NCI-H2227 treated with DMSO at 0.1 percent for 48 hours (cell line): ENCODE measurements around the gene STK4.

ENCODE experiments used
- DNase-seq: peaks from one replicate; lab custom pipeline; 2025; lab: John Stamatoyannopoulos, UW

Gene STK4

DNA sequence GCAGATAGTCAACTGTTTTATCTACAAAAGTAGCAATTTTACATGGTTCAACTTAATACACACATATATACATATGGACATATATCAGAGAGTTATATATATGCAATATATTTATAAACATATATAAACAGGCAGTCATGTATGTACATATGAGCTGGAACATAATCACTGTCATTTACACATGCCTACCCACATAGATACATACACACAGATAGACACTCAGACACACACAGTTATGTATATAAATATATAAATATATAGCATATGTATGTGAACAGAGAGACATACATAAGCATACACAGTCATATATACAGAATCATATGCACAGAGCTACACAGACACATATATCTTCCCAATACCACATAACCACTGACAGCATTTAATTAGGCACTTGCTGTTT is 146.4 kb downstream of the STK4 start:
- DNase-seq = no peak

DNA sequence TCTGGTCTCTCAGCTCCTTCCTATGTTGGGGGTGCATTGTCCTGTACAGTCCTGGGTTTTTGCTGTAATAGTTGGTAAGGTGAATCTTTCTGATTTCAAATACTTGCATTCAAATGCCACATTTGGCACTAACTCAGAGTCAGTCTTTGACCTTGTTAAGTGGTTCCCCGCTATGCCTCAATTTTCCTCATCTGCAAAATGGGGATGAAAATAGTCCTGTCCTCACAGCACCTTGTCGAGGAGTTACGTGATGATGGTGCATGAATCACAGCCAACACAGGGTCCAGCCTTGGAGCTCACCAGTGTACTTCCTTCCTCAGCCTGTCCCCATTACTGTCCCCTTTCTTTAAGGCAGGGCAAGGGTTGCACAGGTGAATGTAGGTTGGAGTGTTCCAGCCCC is 147.6 kb downstream of the STK4 start:
- no peak for DNase-seq

DNA sequence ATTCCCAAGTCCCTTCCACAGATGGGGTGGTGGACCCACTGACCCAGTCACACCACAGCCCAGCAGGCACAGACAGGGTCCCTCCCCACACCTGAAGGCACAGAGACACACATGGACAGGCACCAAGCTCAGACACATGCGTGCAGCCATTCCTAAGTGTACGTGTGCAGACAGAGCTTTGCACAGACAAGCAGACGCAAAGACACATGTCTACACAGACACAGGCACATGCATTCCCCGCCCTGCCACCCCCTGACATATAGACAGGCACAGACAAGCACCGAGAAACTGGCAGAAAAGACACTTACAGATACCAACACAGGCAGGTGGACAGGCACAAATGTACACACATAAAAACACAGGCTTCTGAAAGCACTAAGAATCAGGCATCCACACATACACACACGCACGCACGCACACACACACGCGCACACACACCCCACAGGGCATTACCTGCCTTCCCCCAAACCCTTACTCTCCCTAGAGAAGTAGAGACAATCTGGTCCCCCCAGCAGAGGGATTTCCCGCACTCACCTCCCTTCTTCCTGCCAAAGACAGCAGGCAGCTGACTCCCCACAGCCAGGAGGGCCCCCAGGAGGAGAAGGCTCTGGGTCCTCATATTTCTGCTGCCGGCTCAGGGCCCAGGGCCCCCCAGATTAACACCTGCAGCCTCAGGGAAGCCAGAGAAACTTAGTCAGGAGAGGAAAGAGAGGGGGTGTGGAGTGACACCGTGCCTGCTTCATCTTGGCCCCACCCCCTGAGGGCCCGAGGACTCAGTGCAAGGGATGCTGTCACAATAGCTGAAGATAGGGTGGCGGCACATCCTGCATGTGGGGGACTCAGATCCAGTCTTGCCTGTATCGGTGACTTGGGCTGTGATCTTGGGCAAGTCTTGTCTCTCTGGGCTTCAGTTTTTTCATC is 148.4 kb downstream of the STK4 start, which contains the start of gene WFDC5:
TSS of gene WFDC5 (minus strand) at position 710 of the 921 bp plus-strand sequence. CDS start at position 619, 91 bp downstream.
- no peak for DNase-seq

DNA sequence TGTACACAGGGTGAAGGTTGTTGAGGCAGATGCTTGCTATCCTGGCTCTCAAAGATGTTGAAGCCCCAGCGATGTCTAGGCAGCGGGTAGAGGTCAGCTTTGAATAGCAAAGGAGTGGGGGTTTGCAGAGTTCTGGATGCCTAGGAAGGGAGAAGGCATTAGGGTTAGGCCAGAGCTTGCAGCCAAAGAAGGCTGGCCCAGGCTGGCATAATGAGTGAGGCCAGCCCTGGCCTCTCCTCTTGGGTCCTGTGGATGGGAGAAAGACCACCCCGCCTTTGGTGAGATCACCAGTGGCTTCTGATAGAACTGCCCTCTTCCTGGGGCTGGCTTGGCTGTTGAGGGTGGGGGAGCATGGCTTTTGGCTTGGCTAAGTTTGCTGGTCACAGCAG is 149.1 kb downstream of the STK4 start:
- no peak for DNase-seq

DNA sequence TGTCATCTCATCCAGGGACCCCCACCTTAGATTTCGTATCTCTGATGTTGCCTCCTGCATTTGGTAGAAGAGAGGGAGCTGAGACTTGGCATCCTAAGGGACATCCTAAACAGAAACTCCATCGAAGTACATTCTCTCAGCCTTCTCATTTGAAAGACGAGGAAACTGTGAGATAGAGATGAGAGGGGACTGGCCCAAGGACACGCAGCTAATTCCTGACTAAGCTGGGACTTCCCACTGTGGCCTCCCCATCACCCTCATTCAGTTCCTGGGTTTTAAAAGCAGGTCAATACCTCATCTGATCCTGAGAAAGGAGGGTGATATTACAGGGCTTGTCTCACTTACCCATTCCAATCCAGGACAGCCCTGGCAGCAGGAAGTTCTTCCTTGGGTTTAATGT is 149.5 kb downstream of the STK4 start:
- DNase-seq = no peak

DNA sequence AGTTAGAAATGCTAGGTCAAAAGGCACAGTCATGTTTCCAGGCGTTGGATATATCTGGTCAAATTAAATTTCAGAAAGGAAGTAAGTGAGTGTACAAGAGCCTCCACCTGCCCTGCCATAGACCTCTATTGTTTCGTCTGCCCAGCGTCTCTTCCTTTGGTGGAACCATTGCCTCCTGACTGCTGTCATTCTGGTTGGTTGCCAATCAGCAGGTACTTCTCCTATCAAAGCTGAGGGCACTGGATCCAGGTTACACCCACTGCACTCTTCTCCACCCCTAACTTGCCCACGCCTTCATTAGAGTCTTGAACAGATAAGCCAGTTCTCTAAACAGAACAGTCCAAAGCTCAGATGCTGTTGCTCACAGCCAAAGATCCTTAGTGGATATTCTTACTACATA is 151.3 kb downstream of the STK4 start:
- DNase-seq = no peak

DNA sequence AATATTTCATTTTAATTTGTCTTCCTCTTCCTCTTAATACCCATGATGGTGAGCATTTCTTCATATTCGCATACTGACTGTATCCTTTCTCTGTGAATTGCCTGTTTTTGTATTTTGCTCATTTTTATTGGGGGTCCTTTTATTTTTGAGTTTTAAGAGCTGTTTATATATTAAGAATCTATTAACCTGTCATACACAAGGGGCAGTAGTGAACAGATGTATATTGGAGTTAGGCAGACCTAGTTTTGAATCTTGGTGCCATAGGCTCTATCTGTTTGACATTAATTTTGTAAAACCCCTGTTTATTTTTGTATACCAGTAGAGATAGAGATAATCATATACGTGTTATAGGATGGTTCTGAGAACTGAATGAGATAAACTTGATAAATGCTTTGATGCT is 151.7 kb downstream of the STK4 start:
- DNase-seq = no peak

DNA sequence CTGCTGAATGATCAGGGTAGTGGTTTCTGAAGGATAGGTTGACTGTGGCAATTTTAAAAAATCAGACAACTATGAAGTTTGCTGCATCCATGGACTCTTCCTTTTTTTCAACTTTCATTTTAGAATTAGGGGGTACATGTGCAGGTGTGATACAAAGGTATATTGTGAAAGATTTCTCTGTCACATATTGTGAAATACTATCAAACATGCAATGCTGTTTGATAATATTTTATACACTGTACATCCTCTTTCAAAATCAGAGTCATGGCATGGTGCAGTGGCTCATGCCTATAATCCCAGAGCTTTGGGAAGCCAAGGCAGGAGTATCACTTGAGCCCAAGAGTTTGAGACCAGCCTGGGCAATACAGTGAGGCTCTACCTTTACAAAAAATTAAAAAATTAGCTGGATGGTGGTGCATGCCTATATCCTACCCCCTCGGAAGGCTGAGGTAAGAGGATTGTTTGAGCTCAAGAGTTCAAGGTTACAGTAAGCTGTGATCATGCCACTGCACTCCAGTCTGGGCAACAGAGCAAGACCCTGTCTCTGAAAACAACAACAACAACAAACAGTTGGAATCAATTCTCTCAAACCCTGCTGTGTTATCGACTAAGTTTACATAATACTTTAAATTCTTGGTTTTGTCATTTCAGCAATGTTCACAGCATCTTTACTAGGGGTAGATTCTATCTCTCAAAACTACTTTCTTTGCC is 153.4 kb downstream of the STK4 start:
- no peak for DNase-seq

DNA sequence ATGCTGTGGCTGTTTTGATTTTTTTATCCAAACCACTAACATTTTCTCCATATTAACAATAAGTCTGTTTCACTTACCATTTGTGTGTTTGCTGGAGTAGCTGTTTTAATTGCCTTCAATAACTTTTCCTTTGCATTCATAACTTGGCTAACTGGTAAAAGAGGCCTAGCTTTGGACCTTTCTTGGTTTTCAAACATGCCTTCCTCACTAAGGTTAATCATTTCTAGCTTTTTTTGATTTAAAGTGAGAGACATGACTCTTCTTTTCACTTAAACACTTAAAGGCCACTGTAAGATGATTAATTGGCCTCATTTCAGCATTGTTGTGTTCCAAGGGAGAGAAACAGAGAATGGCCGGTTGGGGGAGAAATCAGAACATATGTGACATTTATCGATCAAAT is 155.1 kb downstream of the STK4 start:
- DNase-seq = no peak

GRCh38 chr20:45124365-45124764 is 158.1 kb downstream of the STK4 start, which contains the start of gene WFDC12:
Gene WFDC12, minus strand, starts transcription at chr20:45124465. Its CDS starts 18 bp downstream, at chr20:45124447.
- no peak for DNase-seq

- DNase-seq = no peak
Observed at GRCh38 chr20:45128099-45128498, 161.8 kb downstream of the STK4 start.
